Omental fat pad (tissue), 4 donors: Measurements from ENCODE around the gene COLQ. TPM values are rescaled to one million over a fixed set of nuclear protein-coding genes. Genes with fewer than 3 reads are reported as not detected.

Experiments used
- ATAC-seq: fragments of 150-250 bp; one replicate; pipeline ENCODE4 v1.9.1; 2016; ENCODE audit warnings: mild to moderate bottlenecking, moderate library complexity; ENCODE audit not compliant: low FRiP score
- DNase-seq: peaks from one replicate; pipeline ENCODE4 v3.0.0-alpha.2; 2019; ENCODE audit warnings: low spot score
- CTCF ChIP-seq, 3 donors: fragments of 450-650 bp; IDR thresholded peaks; one replicate each; pipeline ENCODE4 v1.5.1; 2016 to 2017; ENCODE audit warnings: antibody characterized with exemption in 3 of 3, mild to moderate bottlenecking in 3 of 3, moderate library complexity in 2 of 3
- total RNA-seq, 4 donors: library from RNA; depleted of rRNA; stranded (reverse); fragments of >200 nt; gene quantifications; one replicate each; pipeline ENCODE4 v1.1.0, GENCODE V29; 2016

Gene COLQ
- total RNA-seq, 4 donors from 2014 or later: 1.2 to 3.9 (median 1.9) TPM

GRCh38 chr3:15450438-15451215 is 70.9 kb downstream of the COLQ start:
- DNase-seq: no peak
- TF ChIP-seq CTCF (IDR thresholded peaks at IDR 0.05): no peak

GRCh38 chr3:15449489-15450224 is 71.8 kb downstream of the COLQ start:
- no peak for ATAC-seq
- TF ChIP-seq CTCF (IDR thresholded peaks at IDR 0.05): no peak
- DNase-seq: no peak

More at GRCh38 chr3:15450438-15451215, 70.9 kb downstream of the COLQ start:
- no peak for ATAC-seq

GRCh38 chr3:15443826-15444524 is 77.5 kb downstream of the COLQ start:
- DNase-seq: no peak
- peak; percentile 37 for ATAC-seq
- TF ChIP-seq CTCF (IDR thresholded peaks at IDR 0.05): no peak

GRCh38 chr3:15440891-15441290 is 80.6 kb downstream of the COLQ start:
- ATAC-seq (no peak), DNase-seq (no peak)
- no peak for TF ChIP-seq CTCF (IDR thresholded peaks at IDR 0.05)

- ATAC-seq (no peak), DNase-seq (no peak)
- TF ChIP-seq CTCF (IDR thresholded peaks at IDR 0.05): no peak
Observed at GRCh38 chr3:15439476-15439875, 82.0 kb downstream of the COLQ start.

GRCh38 chr3:15438983-15439382 is 82.5 kb downstream of the COLQ start:
- ATAC-seq: no peak
- TF ChIP-seq CTCF (IDR thresholded peaks at IDR 0.05): no peak
- no peak for DNase-seq
